AG04450 (cell line): Measurements from ENCODE around the gene EEPD1. TPM values are rescaled to one million over a fixed set of nuclear protein-coding genes. Genes with fewer than 3 reads are reported as not detected.

Experiments used
- CTCF ChIA-PET: fragments of 300-600, 350-600 bp; formaldehyde crosslinking; extraction: SDS; loops from one replicate; lab custom pipeline; 2022; ENCODE audit warnings: antibody characterized with exemption, inconsistent platforms; lab: Charles Lee
- POLR2A ChIA-PET: fragments of 350-600 bp; formaldehyde crosslinking; extraction: SDS; loops from one replicate; lab custom pipeline; 2021; ENCODE audit warnings: antibody characterized with exemption, inconsistent platforms; lab: Yijun Ruan, JAX
- DNase-seq: peaks from one replicate; pipeline ENCODE4 v3.0.0-alpha.2; 2011; ENCODE audit warnings: low read depth, low spot score
- H3K27ac ChIP-seq: one replicate; pipeline ENCODE4 v1.5.1; 2012; ENCODE audit warnings: low read depth, low read length, control low read depth
- H3K27me3 ChIP-seq: one replicate; pipeline ENCODE4 v1.6.0; 2012; ENCODE audit warnings: low read length; ENCODE audit not compliant: control insufficient read depth, insufficient read depth
- H3K4me3 ChIP-seq: 2 replicates; pipeline ENCODE4 v1.5.1; 2011; ENCODE audit warnings: mild to moderate bottlenecking, low read depth, low read length, control low read depth
- H3K9me3 ChIP-seq: 2 replicates; pipeline ENCODE4 v1.5.1; 2012; ENCODE audit warnings: low read length; ENCODE audit not compliant: control insufficient read depth, insufficient read depth
- polyA plus RNA-seq: library from polyadenylated mRNA; depleted of rRNA; stranded (reverse); fragments of >200 nt; gene quantifications from 2 replicates; pipeline ENCODE4 v1.2.3, GENCODE V29; 2011
- TF ChIP-seq, protein P1 (sequence below): IDR thresholded peaks from 2 replicates; pipeline ENCODE4 v1.5.1; 2011; ENCODE audit warnings: low read depth, low read length, control low read depth, inconsistent platforms

The EEPD1 gene
- polyA plus RNA-seq, 1 experiment, result 21.1 TPM

DNA sequence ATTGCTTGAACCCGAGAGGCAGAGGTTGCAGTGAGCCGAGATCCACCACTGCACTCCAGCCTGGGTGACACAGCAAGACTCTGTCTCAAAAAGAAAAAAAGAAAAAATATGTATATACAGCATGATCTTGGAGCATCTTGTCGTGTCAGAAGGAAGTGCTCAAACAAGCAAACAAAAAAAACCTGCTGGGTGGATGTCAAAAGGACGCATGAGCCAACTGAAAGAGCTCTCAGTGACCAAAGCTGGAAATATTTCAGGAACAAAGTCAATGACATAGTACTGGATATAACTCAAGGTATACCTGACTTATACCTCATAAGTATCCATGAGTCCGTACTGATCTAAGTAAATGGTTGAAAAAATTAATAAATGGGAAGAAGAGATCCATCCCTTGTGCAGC, 142.0 kb downstream of the EEPD1 start:
- TF ChIP-seq, protein P1, sequence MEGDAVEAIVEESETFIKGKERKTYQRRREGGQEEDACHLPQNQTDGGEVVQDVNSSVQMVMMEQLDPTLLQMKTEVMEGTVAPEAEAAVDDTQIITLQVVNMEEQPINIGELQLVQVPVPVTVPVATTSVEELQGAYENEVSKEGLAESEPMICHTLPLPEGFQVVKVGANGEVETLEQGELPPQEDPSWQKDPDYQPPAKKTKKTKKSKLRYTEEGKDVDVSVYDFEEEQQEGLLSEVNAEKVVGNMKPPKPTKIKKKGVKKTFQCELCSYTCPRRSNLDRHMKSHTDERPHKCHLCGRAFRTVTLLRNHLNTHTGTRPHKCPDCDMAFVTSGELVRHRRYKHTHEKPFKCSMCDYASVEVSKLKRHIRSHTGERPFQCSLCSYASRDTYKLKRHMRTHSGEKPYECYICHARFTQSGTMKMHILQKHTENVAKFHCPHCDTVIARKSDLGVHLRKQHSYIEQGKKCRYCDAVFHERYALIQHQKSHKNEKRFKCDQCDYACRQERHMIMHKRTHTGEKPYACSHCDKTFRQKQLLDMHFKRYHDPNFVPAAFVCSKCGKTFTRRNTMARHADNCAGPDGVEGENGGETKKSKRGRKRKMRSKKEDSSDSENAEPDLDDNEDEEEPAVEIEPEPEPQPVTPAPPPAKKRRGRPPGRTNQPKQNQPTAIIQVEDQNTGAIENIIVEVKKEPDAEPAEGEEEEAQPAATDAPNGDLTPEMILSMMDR, result no peak
- no peak for DNase-seq
- ChIA-PET CTCF (no interaction called here), POLR2A (no interaction called here)
- Histone ChIP-seq H3K27me3 (no peaks in the 10 kb centered on the region), H3K9me3 (no peaks in the 10 kb centered on the region), H3K4me3 (no peak overlapping the region), H3K27ac (no peak overlapping the region)

DNA sequence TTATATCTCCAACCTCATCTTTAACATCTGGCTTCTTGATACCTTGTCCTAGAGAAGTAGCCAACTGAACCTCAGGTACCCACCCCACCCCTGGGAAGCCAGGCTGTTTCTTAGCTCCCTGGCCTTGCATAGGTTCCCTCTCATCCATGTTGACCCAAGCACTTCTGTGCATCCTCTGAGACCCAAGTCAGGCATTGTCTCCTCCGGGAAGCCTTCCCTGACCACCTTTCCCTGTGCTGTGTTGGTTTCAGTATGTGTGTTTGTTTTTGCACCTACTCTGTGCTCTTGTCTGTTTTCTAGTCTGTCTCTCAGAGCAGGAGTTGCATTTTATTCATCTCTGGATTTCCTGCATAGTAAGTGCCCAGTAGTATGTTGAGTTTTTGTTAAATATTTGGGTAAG, 143.2 kb downstream of the EEPD1 start:
- ChIA-PET CTCF (interaction anchor here (0.6 kb wide), 1 partner anchor 1259 kb away, joined by 4 read pairs; the partner anchor contains the start of gene DPY19L1), POLR2A (no interaction called here)
- TF ChIP-seq, protein P1, result no peak
- DNase-seq, result no peak
- no peaks in the 10 kb centered on the region for H3K27me3 ChIP-seq
- no peak overlapping the region for H3K4me3 ChIP-seq
- no peaks in the 10 kb centered on the region for H3K9me3 ChIP-seq
- H3K27ac ChIP-seq, result no peak overlapping the region

DNA sequence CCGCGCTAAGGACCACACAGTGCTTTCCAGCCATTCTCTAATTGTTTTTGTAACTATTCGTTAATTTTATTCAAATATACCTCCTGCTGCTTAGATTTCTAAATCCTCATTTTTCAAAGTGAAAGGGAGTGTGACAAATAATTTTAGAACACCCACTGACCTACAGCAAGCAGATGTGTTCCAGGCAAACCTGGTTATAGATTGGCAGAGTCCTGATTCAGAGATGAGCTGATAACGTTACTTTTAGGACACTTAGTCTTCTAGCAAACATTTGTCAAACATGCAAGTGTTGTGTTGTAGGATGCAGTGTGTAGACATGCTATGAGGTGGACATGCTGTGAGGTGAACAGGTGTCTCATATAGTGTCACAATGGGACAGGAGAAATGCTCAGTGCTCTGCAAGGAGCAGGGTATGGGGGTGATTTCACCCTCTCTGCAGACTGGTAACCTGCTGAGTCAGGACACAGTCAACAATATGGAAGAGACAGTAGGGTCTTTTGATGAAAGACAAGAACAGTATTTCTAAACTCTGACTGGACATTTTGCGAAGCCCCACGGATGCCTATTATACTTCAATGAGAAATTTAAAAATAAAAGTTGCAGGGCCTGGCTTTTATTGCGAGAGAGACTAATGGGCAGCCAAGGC, 144.4 kb downstream of the EEPD1 start:
- CTCF ChIA-PET, result interaction anchor here (1.3 kb wide), 1 partner anchor 313 kb away, joined by 5 read pairs; no protein-coding TSS in a partner anchor
- TF ChIP-seq, protein P1, result no peak
- Histone ChIP-seq H3K9me3 (no peaks in the 10 kb centered on the region), H3K4me3 (no peak overlapping the region), H3K27ac (no peak overlapping the region), H3K27me3 (no peaks in the 10 kb centered on the region)
- POLR2A ChIA-PET, result no interaction called here
- DNase-seq, result no peak

DNA sequence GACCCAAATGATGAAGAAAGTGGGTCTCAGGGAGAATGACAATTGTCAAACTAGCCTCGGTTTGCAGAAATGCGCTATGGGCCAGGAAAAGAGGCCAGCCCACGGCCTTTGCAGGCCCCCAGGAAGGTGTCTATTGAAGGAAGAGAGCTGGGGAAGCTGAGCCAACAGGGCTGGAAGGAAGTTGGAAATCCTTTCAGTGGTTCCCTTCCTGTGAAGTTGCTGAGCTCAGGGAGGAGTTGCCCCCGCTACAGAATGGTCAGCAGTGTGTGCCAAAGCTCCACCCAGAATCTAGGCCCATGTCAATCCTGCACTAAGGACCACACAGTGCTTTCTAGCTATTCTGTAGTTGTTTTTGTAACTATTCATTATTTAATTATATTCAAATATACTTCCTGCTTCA, 145.1 kb downstream of the EEPD1 start:
- TF ChIP-seq, protein P1, result no peak
- ChIA-PET POLR2A (no interaction called here), CTCF (interaction anchor here (1.3 kb wide), 1 partner anchor 314 kb away, joined by 5 read pairs; no protein-coding TSS in a partner anchor)
- no peaks in the 10 kb centered on the region for H3K27me3 ChIP-seq
- DNase-seq, result no peak
- no peak overlapping the region for H3K4me3 ChIP-seq
- no peak overlapping the region for H3K27ac ChIP-seq
- no peaks in the 10 kb centered on the region for H3K9me3 ChIP-seq

DNA sequence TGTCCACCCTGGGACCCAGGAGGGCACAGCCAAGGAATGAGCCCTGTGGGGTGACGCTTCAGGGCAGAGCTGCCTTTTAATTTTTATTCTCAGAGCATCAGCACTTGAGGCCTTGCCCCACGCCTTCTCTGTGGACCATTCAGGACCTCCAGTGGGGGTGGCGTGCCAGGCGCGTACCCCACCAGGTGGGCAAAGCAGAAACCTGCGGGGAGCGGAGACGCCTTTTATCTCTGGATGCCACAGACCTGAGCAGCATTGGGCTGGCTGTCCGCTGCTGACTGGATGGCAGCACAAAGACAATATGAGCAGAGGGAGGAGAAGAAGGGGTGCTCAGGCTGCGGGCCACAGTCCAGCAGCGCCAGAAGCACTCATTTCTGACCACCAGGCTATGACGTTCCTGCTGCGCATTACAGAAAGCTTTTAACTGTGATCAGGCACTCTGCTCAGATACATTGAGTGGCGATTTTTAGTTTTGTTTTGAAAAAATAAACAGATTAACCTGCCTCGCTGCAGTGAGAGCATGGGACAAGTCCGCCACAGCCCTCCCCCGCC, 146.2 kb downstream of the EEPD1 start:
- no peak for DNase-seq
- TF ChIP-seq, protein P1, result no peak
- Histone ChIP-seq H3K4me3 (no peak overlapping the region), H3K9me3 (no peaks in the 10 kb centered on the region), H3K27me3 (no peaks in the 10 kb centered on the region), H3K27ac (no peak overlapping the region)
- ChIA-PET CTCF (interaction anchor here (1.2 to 1.3 kb wide), 2 partner anchors 20 to 315 kb away, joined by 4 to 5 read pairs; no protein-coding TSS in a partner anchor), POLR2A (no interaction called here)
